GM23248 (cell line): Measurements from ENCODE around the gene MYRIP. TPM values are rescaled to one million over a fixed set of nuclear protein-coding genes. Genes with fewer than 3 reads are reported as not detected.
A peak's percentile ranks its signal among the peaks of the same experiment; 100 is the strongest.

Source experiments
- DNase-seq: peaks from one replicate; pipeline ENCODE4 v3.0.0-alpha.2; 2015
- H2AFZ ChIP-seq: fragments of 200-600 bp; sonication (generic); 2 replicates; pipeline ENCODE4 v1.6.1; 2016; ENCODE audit warnings: antibody characterized with exemption
- H3F3A ChIP-seq: fragments of 200-600 bp; sonication (generic); 2 replicates; pipeline ENCODE4 v1.6.1; 2016; ENCODE audit warnings: mild to moderate bottlenecking, antibody characterized with exemption, mixed run types; ENCODE audit not compliant: insufficient read depth
- H3K27ac ChIP-seq: fragments of 200-600 bp; sonication (generic); 2 replicates; pipeline ENCODE4 v1.5.1; 2016; ENCODE audit warnings: mild to moderate bottlenecking
- H3K27me3 ChIP-seq: fragments of 200-600 bp; sonication (generic); replicated peaks from 2 replicates; pipeline ENCODE4 v1.6.1; 2016; ENCODE audit warnings: mild to moderate bottlenecking; ENCODE audit not compliant: insufficient read depth
- H3K36me3 ChIP-seq: fragments of 200-600 bp; sonication (generic); 2 replicates; pipeline ENCODE4 v1.6.1; 2016; ENCODE audit warnings: low read depth, mild to moderate bottlenecking
- H3K4me1 ChIP-seq: fragments of 200-600 bp; sonication (generic); 2 replicates; pipeline ENCODE4 v1.6.1; 2016; ENCODE audit warnings: mild to moderate bottlenecking; ENCODE audit not compliant: insufficient read depth
- H3K4me2 ChIP-seq: fragments of 200-600 bp; sonication (generic); one replicate; pipeline ENCODE4 v1.6.1; 2016; ENCODE audit warnings: mild to moderate bottlenecking; ENCODE audit not compliant: unreplicated experiment
- H3K4me3 ChIP-seq: fragments of 200-600 bp; sonication (generic); 2 replicates; pipeline ENCODE4 v1.5.1; 2016; ENCODE audit warnings: mild to moderate bottlenecking
- H3K79me2 ChIP-seq: fragments of 200-600 bp; sonication (generic); 2 replicates; pipeline ENCODE4 v1.6.1; 2016; ENCODE audit warnings: mild to moderate bottlenecking; ENCODE audit not compliant: insufficient read depth
- H3K9ac ChIP-seq: fragments of 200-600 bp; sonication (generic); 2 replicates; pipeline ENCODE4 v1.6.1; 2016; ENCODE audit warnings: mild to moderate bottlenecking
- H3K9me2 ChIP-seq: fragments of 200-600 bp; sonication (generic); 2 replicates; pipeline ENCODE4 v1.6.1; 2016; ENCODE audit warnings: mixed run types, mild to moderate bottlenecking, moderate library complexity; ENCODE audit not compliant: insufficient read depth
- H3K9me3 ChIP-seq: fragments of 200-600 bp; sonication (generic); one replicate; pipeline ENCODE4 v1.6.1; 2017; ENCODE audit warnings: low read depth
- H4K20me1 ChIP-seq: fragments of 200-600 bp; sonication (generic); 2 replicates; pipeline ENCODE4 v1.6.0; 2016; ENCODE audit not compliant: insufficient read depth
- EZH2 ChIP-seq: fragments of 200-600 bp; sonication (generic); IDR thresholded peaks from 2 replicates; pipeline ENCODE4 v1.6.1; 2018; ENCODE audit warnings: antibody characterized with exemption, mild to moderate bottlenecking; ENCODE audit not compliant: insufficient read depth, poor library complexity, severe bottlenecking
- EZH2phosphoT487 ChIP-seq: fragments of 200-600 bp; sonication (generic); IDR thresholded peaks from 2 replicates; pipeline ENCODE4 v1.6.1; 2018; ENCODE audit warnings: antibody characterized with exemption, moderate library complexity, mild to moderate bottlenecking, low read depth; ENCODE audit not compliant: insufficient read depth
- WGBS, 2 experiments: methylation state at CpG; one replicate each; pipeline ENCODE4 v1.1.6; 2015 to 2017; ENCODE audit warnings: low lambda C conversion rate in 2 of 2, low coverage in 1 of 2; ENCODE audit errors: missing lambda C conversion rate in 2 of 2; 5-methylcytosine and 5-hydroxymethylcytosine counted together
- in situ Hi-C: fragments of 300-500 bp; cut with MboI; formaldehyde crosslinking; loops from 2 replicates; pipeline ENCODE4 v1.15.0; 2020
- polyA plus RNA-seq: library from polyadenylated mRNA; unstranded; fragments of >200 nt; fragmentation: Nextera tagmentation; extraction: Ambion mirVana; gene quantifications from 2 replicates; pipeline ENCODE4 v1.2.1, GENCODE V29; 2016
- small RNA-seq: library from RNA; depleted of rRNA; stranded (forward); fragments of <200 nt; gene quantifications from one replicate; pipeline ENCODE3, GENCODE V24; 2014; ENCODE audit warnings: low read depth, low replicate concordance
- total RNA-seq: library from RNA; depleted of rRNA; stranded (reverse); fragments of >200 nt; shearing (Covaris generic); gene quantifications from 2 replicates; pipeline ENCODE4 v1.2.3, GENCODE V29; 2014

MYRIP gene
- total and polyA plus RNA-seq, 2 experiments from 2014 or later = 0.11 to 0.32 TPM

- Histone ChIP-seq H3F3A (peaks cover 4% of the 10 kb centered on the region; the same call in 1 of the 2 replicates), H3K4me1 (peaks cover 12% of the 10 kb centered on the region), H2AFZ (no peak overlapping the region), H3K9me3 (no peaks in the 10 kb centered on the region), H3K4me3 (no peak overlapping the region), H3K9ac (no peak overlapping the region), H3K79me2 (peaks cover 16% of the 10 kb centered on the region), H3K4me2 (no peak overlapping the region), H3K27me3 (no peaks in the 10 kb centered on the region), H4K20me1 (no peaks in the 10 kb centered on the region), H3K36me3 (peaks cover 7% of the 10 kb centered on the region), H3K9me2 (no peaks in the 10 kb centered on the region), H3K27ac (no peak overlapping the region)
- no peak for TF ChIP-seq EZH2
- no peak for TF ChIP-seq EZH2phosphoT487
- DNase-seq = peak; percentile 15
- WGBS, 2 experiments = 93 to 96% methylated on average over 3 of the region's 3 CpGs
- in situ Hi-C loops = no loop called here
Measured at GRCh38 chr3:40306336-40306735, 496.9 kb downstream of the MYRIP start.

- Histone ChIP-seq H3K36me3 (peaks cover 15% of the 10 kb centered on the region), H3K9me2 (no peaks in the 10 kb centered on the region), H2AFZ (no peak overlapping the region), H3F3A (peaks cover 8% of the 10 kb centered on the region), H3K4me2 (no peak overlapping the region), H3K27me3 (no peaks in the 10 kb centered on the region), H4K20me1 (no peaks in the 10 kb centered on the region), H3K27ac (no peak overlapping the region), H3K9ac (no peak overlapping the region), H3K4me1 (peaks cover 20% of the 10 kb centered on the region), H3K9me3 (no peaks in the 10 kb centered on the region), H3K4me3 (no peak overlapping the region), H3K79me2 (peaks cover 23% of the 10 kb centered on the region)
- no peak for DNase-seq
- in situ Hi-C loops = no loop called here
- 74 to 89% methylated on average over 1 of the region's 1 CpG for WGBS, 2 experiments
- TF ChIP-seq EZH2 (no peak), EZH2phosphoT487 (no peak)
Measured at GRCh38 chr3:40307176-40307575, 497.8 kb downstream of the MYRIP start.

GRCh38 chr3:40308725-40309417 is 499.5 kb downstream of the MYRIP start:
- DNase-seq = no peak
- peak overlapping the region; percentile 99 for H2AFZ ChIP-seq
- in situ Hi-C loops = no loop called here
- WGBS, 2 experiments = 22% methylated on average over 20 of the region's 20 CpGs
- no peaks in the 10 kb centered on the region for H3K9me3 ChIP-seq
- no peaks in the 10 kb centered on the region for H4K20me1 ChIP-seq
- H3K79me2 ChIP-seq = peaks cover 23% of the 10 kb centered on the region
- H3K4me2 ChIP-seq = peak overlapping the region; percentile 82
- H3K4me1 ChIP-seq = peaks cover 20% of the 10 kb centered on the region
- peak overlapping the region; percentile 94 for H3K9ac ChIP-seq
- no peaks in the 10 kb centered on the region for H3K9me2 ChIP-seq
- H3K4me3 ChIP-seq = peak overlapping the region; percentile 91
- peaks cover 30% of the 10 kb centered on the region for H3K36me3 ChIP-seq
- H3K27ac ChIP-seq = peak overlapping the region; percentile 83
- no peaks in the 10 kb centered on the region for H3K27me3 ChIP-seq
- H3F3A ChIP-seq = peaks cover 25% of the 10 kb centered on the region
- TF ChIP-seq EZH2 (no peak), EZH2phosphoT487 (no peak)

- 1% methylated on average over 41 to 48 of the region's 50 CpGs for WGBS, 2 experiments
- H3K27me3 ChIP-seq = no peaks in the 10 kb centered on the region
- in situ Hi-C loops = no loop called here
- peak; percentile 99 for DNase-seq
- H3K4me3 ChIP-seq = peak within 1 kb of the TSS; percentile 91
- no peak for TF ChIP-seq EZH2
- TF ChIP-seq EZH2phosphoT487 = no peak
- H3K9me2 ChIP-seq = no peaks in the 10 kb centered on the region
- peak within 1 kb of the TSS; percentile 83 for H3K27ac ChIP-seq
- peak within 1 kb of the TSS; percentile 99 for H2AFZ ChIP-seq
- peaks cover 30% of the 10 kb centered on the region for H3K36me3 ChIP-seq
- H3K9ac ChIP-seq = peak within 1 kb of the TSS; percentile 94
- H3K9me3 ChIP-seq = no peaks in the 10 kb centered on the region
- H3K79me2 ChIP-seq = peaks cover 23% of the 10 kb centered on the region
- H3K4me2 ChIP-seq = peak within 1 kb of the TSS; percentile 87
- peaks cover 20% of the 10 kb centered on the region for H3K4me1 ChIP-seq
- no peaks in the 10 kb centered on the region for H4K20me1 ChIP-seq
- H3F3A ChIP-seq = peaks cover 31% of the 10 kb centered on the region
Measured at GRCh38 chr3:40309418-40309924, 500.1 kb downstream of the MYRIP start, which contains the start of gene EIF1B. Gene EIF1B (plus strand): TSS chr3:40309707. CDS start chr3:40309942, 235 bp downstream.

Small RNA genes lying within 50 kb of the gene (small RNA-seq; reads per million reads assigned to genes)
- not detected for gene RF00264
- gene RN7SL411P = not detected
- gene RNU4-56P = not detected
